Fibroblast of lung (primary cell): ENCODE measurements around the gene PIN1. TPM values are rescaled to one million over a fixed set of nuclear protein-coding genes. Genes with fewer than 3 reads are reported as not detected.

Source experiments
- DNase-seq, 2 donors: peaks; one replicate each; pipeline versions ENCODE4 v3.0.0 to v3.0.0-alpha.2; 2010; ENCODE audit warnings: low read depth in 2 of 2
- H2AFZ ChIP-seq: 2 replicates; pipeline ENCODE4 v1.5.1; 2012; ENCODE audit warnings: low read length, control low read depth, inconsistent platforms
- H3K27ac ChIP-seq: 2 replicates; pipeline ENCODE4 v1.5.1; 2011; ENCODE audit warnings: low read length, control low read depth; ENCODE audit not compliant: insufficient read depth
- H3K27me3 ChIP-seq: 2 replicates; pipeline ENCODE4 v1.5.1; 2011; ENCODE audit warnings: mild to moderate bottlenecking, low read length; ENCODE audit not compliant: control insufficient read depth, insufficient read depth
- H3K36me3 ChIP-seq: 2 replicates; pipeline ENCODE4 v1.5.1; 2011; ENCODE audit warnings: low read length; ENCODE audit not compliant: control insufficient read depth, insufficient read depth
- H3K4me1 ChIP-seq: 2 replicates; pipeline ENCODE4 v1.5.1; 2011; ENCODE audit warnings: low read length; ENCODE audit not compliant: control insufficient read depth, insufficient read depth; ENCODE audit errors: extremely low read depth
- H3K4me2 ChIP-seq: 2 replicates; pipeline ENCODE4 v1.5.1; 2011; ENCODE audit warnings: low read length, control low read depth; ENCODE audit not compliant: insufficient read depth; ENCODE audit errors: extremely low read depth
- H3K4me3 ChIP-seq, 4 experiments: fragments of 200-600 bp in 1 of 4; sonication (generic) in 1 of 4; replicated peaks in 1 of 4; 2 replicates each; pipeline ENCODE4 v1.5.1; 2011 to 2016; ENCODE audit warnings: low read length in 4 of 4, low read depth in 3 of 4, mild to moderate bottlenecking in 3 of 4, control low read depth in 2 of 4, inconsistent platforms in 1 of 4, mixed read lengths in 1 of 4; ENCODE audit not compliant: insufficient read depth in 1 of 4; ENCODE audit errors: control extremely low read depth in 1 of 4
- H3K79me2 ChIP-seq: 2 replicates; pipeline ENCODE4 v1.5.1; 2012; ENCODE audit warnings: mild to moderate bottlenecking, low read length, inconsistent platforms; ENCODE audit not compliant: control insufficient read depth, insufficient read depth
- H3K9ac ChIP-seq: 2 replicates; pipeline ENCODE4 v1.5.1; 2011; ENCODE audit warnings: mild to moderate bottlenecking, low read length, control low read depth; ENCODE audit not compliant: insufficient read depth
- H3K9me3 ChIP-seq: 2 replicates; pipeline ENCODE4 v1.5.1; 2012; ENCODE audit warnings: low read depth, low read length; ENCODE audit not compliant: control insufficient read depth, insufficient read depth
- H4K20me1 ChIP-seq: 2 replicates; pipeline ENCODE4 v1.5.1; 2011; ENCODE audit warnings: low read length; ENCODE audit not compliant: control insufficient read depth, insufficient read depth; ENCODE audit errors: extremely low read depth
- EZH2 ChIP-seq: IDR thresholded peaks from 2 replicates; pipeline ENCODE4 v1.5.1; 2012; ENCODE audit warnings: low read length, control low read depth, mild to moderate bottlenecking; ENCODE audit errors: missing control alignments
- polyA plus RNA-seq, 2 donors: library from polyadenylated mRNA; depleted of rRNA in 1 of 2; stranded (reverse) in 1 of 2; unstranded in 1 of 2; fragments of >200 nt; gene quantifications; 2 replicates each; pipeline ENCODE4 v1.2.1, GENCODE V29; 2011 to 2012; ENCODE audit warnings: missing spikeins in 1 of 2
- total RNA-seq: library from RNA; depleted of rRNA; stranded (reverse); fragments of >200 nt; gene quantifications from 2 replicates; pipeline ENCODE4 v1.2.1, GENCODE V29; 2014
- TF ChIP-seq, protein P1 (sequence below), 2 donors: IDR thresholded peaks in 1 of 2; conservative IDR thresholded peaks in 1 of 2; 1 replicate in 1 of 2; 2 replicates in 1 of 2; pipeline ENCODE4 v1.5.1; 2011 to 2012; ENCODE audit warnings: low read length in 2 of 2, control low read depth in 1 of 2, inconsistent platforms in 1 of 2, low read depth in 1 of 2, mild to moderate bottlenecking in 1 of 2

PIN1 gene
- total and polyA plus RNA-seq, 2 donors (not counting 1 experiment from before 2014, with no cell fraction given): 33.4 to 98.8 TPM

DNA sequence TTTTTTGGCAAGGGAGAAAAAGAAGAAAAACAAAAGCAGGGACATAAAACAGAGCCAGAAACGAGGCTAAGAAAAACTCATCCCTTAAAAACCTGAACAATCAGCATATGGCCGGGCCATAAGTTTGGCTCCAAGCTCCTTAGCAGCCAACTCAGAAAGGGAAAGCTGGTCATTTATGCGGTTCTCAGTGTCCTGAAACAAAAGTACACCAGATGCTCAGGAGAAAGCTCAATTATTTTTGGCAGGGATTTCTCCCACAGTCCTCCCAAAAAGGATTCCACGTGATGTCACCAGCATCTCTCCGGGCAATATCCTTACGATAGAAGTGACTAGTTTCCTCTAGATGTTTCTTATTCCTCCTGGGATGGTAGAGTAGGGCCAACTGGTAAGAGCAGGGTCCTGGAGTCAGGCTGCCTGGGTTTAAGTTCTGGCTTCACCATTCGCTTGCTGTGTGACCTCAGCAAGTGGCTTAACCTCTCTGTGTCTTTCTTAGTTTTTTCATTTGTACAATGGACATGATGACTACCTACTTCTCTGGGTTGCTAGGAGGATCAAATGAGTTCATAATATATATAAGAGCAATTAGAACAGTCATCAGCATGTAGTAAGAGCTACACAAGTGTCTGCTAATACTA lies 34.0 kb downstream of the PIN1 start:
- no peaks in the 10 kb centered on the region for H3K27me3 ChIP-seq
- DNase-seq: no peak

DNA sequence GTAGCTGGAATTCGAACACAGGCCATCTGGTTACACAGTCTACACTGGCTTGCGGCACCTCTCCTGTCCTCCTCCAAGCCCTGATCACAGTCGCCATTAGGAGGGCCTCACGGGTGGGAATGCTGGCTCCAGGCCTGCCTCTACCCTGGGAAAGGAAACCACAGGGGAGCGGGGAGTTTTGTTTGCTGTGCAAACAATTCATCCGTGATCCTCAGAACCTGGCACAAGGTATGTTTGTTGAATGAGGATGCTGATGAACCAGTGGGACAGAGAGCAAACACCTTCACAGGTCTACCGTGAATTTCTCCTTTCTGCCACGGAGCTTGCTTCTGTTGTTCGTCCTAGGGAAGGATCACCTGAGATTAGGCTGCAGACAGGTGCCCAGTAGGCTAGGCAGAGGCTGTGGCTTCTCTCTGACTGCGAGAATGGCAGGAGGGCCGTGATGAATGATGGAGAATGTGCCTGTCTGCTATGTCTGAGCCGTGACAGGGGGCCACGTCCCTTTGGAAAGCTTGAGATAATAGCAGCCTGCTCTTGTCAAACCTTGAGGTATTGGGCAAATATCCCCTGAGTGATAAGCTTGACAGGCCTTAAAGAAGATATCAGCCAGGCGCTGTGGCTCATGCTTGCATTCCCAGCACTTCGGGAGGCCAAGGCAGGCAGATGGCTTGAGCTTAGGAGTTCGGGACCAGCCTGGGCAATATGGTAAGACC lies 36.7 kb downstream of the PIN1 start:
- Histone ChIP-seq H3K9me3 (no peaks in the 10 kb centered on the region), H2AFZ (no peak overlapping the region), H3K27me3 (no peaks in the 10 kb centered on the region), H3K9ac (no peak overlapping the region), H3K4me2 (no peak overlapping the region), H4K20me1 (no peaks in the 10 kb centered on the region), H3K4me3 (no peak overlapping the region), H3K36me3 (no peaks in the 10 kb centered on the region), H3K4me1 (no peaks in the 10 kb centered on the region), H3K27ac (no peak overlapping the region), H3K79me2 (no peaks in the 10 kb centered on the region)
- no peak for DNase-seq
- no peak for TF ChIP-seq EZH2
- TF ChIP-seq, protein P1, sequence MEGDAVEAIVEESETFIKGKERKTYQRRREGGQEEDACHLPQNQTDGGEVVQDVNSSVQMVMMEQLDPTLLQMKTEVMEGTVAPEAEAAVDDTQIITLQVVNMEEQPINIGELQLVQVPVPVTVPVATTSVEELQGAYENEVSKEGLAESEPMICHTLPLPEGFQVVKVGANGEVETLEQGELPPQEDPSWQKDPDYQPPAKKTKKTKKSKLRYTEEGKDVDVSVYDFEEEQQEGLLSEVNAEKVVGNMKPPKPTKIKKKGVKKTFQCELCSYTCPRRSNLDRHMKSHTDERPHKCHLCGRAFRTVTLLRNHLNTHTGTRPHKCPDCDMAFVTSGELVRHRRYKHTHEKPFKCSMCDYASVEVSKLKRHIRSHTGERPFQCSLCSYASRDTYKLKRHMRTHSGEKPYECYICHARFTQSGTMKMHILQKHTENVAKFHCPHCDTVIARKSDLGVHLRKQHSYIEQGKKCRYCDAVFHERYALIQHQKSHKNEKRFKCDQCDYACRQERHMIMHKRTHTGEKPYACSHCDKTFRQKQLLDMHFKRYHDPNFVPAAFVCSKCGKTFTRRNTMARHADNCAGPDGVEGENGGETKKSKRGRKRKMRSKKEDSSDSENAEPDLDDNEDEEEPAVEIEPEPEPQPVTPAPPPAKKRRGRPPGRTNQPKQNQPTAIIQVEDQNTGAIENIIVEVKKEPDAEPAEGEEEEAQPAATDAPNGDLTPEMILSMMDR (conservative IDR thresholded peaks at IDR 0.05 in 1 of 2, IDR thresholded peaks at IDR 0.05 in 1 of 2; ENCODE audit: low read depth in 1 of 2, low read length in 2 of 2): no peak

More for the DNA sequence above, 34.0 kb downstream of the PIN1 start:
- H3K36me3 ChIP-seq: no peaks in the 10 kb centered on the region
- no peak overlapping the region for H3K4me3 ChIP-seq
- no peak overlapping the region for H2AFZ ChIP-seq
- H4K20me1 ChIP-seq: no peaks in the 10 kb centered on the region
- no peaks in the 10 kb centered on the region for H3K79me2 ChIP-seq
- H3K27ac ChIP-seq: no peak overlapping the region
- no peaks in the 10 kb centered on the region for H3K9me3 ChIP-seq
- H3K9ac ChIP-seq: no peak overlapping the region
- TF ChIP-seq, protein P1 (conservative IDR thresholded peaks at IDR 0.05 in 1 of 2, IDR thresholded peaks at IDR 0.05 in 1 of 2; ENCODE audit: low read depth in 1 of 2, low read length in 2 of 2): no peak
- TF ChIP-seq EZH2: no peak
- H3K4me1 ChIP-seq: no peaks in the 10 kb centered on the region
- no peak overlapping the region for H3K4me2 ChIP-seq

DNA sequence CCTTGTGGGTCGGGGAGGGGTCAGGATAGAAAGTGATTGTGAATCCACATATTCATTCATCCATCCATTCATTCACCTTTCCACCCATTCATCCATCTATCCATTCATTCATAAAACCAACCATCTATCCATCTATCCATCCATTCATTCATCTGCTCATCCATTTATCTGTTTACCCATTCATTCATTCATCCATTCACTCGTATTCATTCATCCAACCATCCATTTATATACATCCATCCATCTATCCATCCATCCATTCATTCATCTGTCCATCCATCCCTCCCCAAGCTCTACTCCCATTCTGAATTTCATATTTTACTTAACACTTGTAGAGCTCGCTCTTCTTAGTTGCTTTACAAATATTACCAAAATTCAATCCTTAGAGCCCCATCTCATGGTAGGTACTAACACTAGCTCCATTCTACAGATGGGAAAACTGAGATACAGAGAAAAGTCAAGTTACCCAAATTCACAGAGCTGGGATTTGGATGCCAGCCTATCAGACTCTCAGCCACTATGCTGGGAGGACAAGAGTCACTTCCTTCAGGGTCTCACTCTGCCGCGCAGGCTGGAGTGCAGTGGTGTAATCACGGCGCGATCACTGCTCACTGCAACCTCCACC lies 37.6 kb downstream of the PIN1 start:
- DNase-seq: no peak
- TF ChIP-seq EZH2: no peak
- TF ChIP-seq, protein P1 (conservative IDR thresholded peaks at IDR 0.05 in 1 of 2, IDR thresholded peaks at IDR 0.05 in 1 of 2; ENCODE audit: low read depth in 1 of 2, low read length in 2 of 2): no peak
- Histone ChIP-seq H3K4me1 (no peaks in the 10 kb centered on the region), H3K9ac (no peak overlapping the region), H4K20me1 (no peaks in the 10 kb centered on the region), H3K27ac (no peak overlapping the region), H3K36me3 (no peaks in the 10 kb centered on the region), H3K79me2 (no peaks in the 10 kb centered on the region), H3K27me3 (no peaks in the 10 kb centered on the region), H3K4me2 (no peak overlapping the region), H3K9me3 (no peaks in the 10 kb centered on the region), H3K4me3 (no peak overlapping the region), H2AFZ (no peak overlapping the region)
